Glomerular visceral epithelial cell (primary cell): ENCODE results near the gene KDM2B.

ENCODE experiments used
- DNase-seq: peaks from one replicate; pipeline ENCODE4 v3.0.0-alpha.2; 2016; ENCODE audit errors: extremely low spot score

KDM2B gene

GRCh38 chr12:121430833-121431415 lies 149.9 kb downstream of the KDM2B start:
- no peak for DNase-seq

DNA sequence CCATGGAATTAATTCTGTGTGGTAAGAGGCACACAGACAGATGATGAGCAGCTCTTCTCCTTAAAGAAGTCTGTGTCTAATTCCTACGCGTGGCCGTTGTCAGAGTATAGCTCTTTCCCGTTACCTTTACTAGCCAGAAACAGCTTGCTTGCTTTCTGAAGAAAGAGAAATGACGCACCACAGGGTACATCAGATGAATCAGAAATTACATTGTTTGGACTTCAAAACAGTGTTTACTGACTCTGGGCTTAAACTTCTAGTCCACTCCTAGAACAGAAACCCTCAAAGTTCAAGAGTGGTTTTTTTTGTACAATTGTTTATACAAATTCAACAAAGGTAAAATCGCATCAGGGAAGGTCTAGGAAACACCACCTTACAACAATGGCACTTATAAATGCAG lies 151.9 kb downstream of the KDM2B start:
- DNase-seq: no peak

- DNase-seq: peak; percentile 34
Observed at GRCh38 chr12:121427556-121428050, 153.2 kb downstream of the KDM2B start.

DNA sequence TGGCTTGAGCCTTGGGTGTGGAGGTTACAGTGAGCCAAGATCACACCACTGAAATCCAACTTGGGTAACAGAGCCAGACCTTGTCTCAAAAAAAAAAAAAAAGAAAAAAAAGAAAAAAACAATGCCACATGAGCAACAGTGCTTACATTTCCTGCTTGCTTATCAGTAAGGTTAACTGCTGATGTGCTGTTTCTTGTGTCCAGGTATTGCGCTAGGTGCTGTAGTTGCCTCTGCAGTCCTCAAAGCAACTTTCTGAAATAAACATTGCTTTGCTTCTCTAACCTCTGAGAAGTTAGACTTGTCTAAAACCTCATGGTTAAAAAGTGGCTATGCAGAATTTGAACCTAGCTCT lies 156.2 kb downstream of the KDM2B start:
- DNase-seq: no peak

DNA sequence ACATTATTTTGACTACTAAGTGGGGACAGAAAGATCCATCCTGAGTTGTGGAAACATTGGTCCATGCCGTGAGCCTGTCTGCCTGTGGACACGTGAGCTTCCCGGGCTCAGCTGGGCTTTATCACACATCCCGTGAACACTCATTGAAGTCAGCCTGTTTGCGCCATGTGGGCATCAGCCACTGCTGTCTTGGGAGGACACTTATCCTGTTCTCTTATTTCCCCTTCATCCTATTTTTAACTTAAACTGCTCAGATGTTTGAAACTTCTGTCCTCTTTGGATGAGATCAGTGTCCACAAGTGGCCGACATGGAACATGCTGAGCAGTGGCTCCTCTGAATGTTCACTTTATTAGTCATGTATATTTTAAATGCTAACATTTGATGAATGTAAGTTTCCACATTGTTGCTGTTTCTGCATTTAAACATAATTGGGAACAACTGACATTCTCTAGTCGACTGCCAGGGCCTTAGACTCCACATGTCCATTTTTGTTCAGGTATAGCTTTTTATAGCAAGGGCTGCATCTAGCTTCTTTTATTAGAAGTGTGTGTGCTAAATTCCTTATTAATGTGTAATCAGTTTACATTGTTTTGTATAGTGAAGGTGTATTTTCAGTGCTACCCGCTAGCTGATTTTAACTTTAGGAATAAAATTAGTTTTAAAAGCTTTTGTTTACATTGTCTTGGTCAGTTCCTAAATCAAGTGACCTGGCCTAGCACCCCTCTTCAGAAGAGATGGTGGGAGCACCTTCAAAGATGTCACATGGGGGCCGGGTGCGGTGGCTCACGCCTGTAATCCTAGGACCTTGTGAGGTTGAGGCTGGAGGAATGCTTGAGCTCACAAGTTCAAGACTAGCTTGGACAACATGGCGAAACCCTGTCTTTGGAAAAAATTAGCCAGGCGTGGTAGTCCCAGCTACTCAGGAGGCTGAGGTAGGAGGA lies 156.9 kb downstream of the KDM2B start:
- no peak for DNase-seq

- DNase-seq: no peak
Observed at GRCh38 chr12:121423253-121423652, 157.6 kb downstream of the KDM2B start.

- no peak for DNase-seq
Observed at GRCh38 chr12:121420109-121420508, 160.7 kb downstream of the KDM2B start.

- DNase-seq: no peak
Observed at GRCh38 chr12:121417847-121418246, 163.0 kb downstream of the KDM2B start.

DNA sequence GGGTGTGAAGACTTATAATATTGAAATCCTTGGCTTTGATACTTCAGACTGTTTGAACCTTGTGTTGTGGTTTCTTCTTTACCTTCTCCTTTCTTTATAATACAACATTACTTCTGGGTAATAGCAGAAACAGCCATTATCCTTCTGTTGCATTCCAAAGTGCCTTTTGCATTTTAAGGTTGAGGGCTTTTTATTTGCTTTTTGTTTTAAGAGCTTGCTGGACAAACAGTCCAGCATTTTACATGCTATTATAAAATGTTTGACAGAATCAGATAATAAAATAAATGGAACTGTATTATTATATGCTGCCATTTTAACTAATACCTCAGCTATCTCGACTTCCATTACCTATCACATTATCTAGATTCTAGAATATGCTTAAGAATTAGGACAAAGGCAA lies 166.9 kb downstream of the KDM2B start:
- no peak for DNase-seq

- no peak for DNase-seq
Observed at GRCh38 chr12:121405211-121405610, 175.6 kb downstream of the KDM2B start.

DNA sequence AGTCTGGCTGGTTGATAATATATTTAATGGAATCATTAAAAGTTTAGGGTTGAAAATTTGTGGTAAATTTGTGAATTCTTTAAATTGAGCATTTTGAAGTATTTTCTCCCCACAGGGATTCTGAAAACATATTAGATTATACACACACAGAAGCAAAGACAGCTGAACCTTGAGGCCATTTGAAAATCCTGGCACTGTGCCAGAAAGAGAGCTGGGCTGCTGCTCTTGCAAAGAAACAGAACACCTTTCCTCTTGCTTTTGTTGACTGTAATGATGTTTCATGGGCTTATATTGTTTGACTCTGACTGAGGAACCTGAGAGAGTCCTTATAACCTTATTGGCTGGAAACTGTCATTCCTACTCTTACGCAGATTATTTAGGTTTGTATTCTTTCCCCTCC lies 176.1 kb downstream of the KDM2B start:
- DNase-seq: no peak

DNA sequence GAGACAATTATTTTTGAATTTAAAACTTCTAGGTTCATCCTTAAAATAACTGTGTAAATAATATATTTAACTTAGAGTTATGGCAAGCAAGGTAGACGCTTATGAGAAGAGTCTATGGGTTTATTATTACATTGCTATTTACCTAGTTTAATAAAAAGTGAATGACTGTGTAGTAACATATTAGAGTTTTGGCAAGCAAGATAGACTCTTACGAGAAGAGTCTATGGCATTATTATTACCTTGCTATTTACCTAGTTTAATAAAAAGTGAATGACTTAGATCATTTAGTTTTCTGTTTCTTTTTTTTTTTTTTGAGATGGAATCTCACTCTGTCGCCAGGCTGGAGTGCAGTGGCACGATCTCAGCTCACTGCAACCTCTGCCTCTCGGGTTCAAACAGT lies 177.1 kb downstream of the KDM2B start:
- DNase-seq: no peak

DNA sequence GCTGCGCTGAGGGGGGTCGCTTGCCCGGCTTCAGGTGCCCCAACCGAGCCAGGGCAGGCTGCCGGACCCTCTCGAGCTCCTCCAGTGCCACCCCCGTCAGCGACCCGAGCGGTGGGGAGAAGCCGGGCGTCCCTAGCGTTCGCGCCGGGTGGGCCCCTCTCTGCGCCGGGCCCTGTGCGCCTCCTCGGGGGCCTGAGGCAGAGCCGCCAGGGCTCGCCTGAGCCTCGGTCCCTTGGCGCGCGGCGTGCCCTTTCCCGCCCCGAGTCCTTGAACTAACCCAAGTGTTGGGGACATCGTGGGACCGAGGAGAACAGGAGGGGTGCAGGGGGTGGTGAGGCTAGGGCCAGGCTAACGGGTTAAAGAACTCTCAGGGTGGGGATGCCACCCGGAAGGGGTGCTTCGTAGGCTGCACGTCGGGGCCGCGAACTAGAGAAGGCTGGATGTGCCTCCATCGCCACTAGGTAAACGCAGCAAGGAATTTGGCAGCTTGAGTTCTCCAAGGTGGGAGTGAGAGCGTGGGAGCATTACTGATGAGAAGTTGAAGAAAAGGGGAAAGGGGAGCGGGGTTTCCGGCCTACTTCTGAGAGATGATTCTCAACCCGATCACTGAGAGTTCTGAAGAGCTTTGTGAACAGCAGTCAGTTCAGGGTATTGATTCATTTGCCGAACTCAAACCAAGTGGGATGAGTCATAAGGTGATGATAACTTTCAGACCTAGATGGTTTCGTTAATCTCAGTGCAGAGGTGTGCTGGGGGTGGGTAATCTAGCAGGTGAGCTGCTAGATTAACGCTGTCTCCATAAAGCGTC lies 180.3 kb downstream of the KDM2B start:
- peak; percentile 36 for DNase-seq

- DNase-seq: peak; percentile 99
Observed at GRCh38 chr12:121399391-121400331, 181.2 kb downstream of the KDM2B start, which contains the start of gene RNF34. Gene RNF34 (plus strand): TSS chr12:121400118. CDS start chr12:121400213, 95 bp downstream.

DNA sequence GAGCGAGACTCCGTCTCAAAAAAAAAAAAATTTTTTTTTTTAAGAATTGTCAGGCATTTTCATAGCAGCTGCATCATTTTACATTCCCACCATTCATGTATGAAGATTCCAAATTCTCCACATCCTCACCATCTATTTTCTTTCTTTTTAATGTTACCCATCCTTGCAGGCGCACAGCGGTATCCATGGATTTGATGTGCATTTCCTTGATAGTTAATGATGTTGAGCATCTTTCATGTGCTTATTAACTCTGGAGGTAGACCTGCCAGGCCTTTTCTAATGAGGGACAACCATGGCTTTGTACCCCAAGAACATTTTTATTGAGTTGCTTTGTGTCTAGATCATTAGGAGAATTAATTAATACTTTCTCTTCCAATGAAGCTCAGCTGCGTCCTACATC lies 182.5 kb downstream of the KDM2B start:
- no peak for DNase-seq

GRCh38 chr12:121397521-121397920 lies 183.3 kb downstream of the KDM2B start:
- no peak for DNase-seq

- no peak for DNase-seq
Observed at GRCh38 chr12:121392325-121392716, 188.5 kb downstream of the KDM2B start.

DNA sequence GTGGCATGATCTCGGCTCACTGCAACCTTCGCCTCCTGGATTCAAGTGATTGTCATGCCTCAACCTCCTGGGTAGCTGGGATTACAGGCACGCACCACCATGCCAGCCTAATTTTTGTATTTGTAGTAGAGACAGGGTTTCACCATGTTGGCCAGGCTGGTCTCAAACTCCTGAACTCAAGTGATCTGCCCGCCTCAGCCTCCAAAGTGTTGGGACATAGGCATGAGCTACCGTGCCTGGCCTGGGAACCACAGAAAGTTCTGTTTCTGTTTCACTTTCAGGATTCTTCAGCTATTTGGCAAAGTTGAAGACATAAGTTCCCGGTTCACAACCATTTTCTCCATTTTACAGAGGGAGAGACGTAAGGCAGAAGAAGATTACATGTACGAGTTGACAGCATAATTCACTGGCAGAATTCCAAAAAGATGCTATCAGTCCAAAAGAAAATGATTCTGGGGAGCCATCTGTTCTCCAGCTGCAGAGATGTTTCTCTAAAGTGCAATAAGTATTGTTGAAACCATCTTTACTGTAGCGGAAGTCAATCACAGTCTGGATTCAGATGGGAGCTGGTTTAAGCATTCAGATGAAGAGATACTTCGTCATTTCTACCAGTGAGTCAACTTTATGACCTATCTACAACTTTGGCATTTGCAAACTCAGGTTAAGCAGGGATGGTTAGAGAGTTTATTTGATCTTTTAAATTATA lies 189.1 kb downstream of the KDM2B start:
- no peak for DNase-seq

- DNase-seq: no peak
Observed at GRCh38 chr12:121390856-121391255, 190.0 kb downstream of the KDM2B start.

DNA sequence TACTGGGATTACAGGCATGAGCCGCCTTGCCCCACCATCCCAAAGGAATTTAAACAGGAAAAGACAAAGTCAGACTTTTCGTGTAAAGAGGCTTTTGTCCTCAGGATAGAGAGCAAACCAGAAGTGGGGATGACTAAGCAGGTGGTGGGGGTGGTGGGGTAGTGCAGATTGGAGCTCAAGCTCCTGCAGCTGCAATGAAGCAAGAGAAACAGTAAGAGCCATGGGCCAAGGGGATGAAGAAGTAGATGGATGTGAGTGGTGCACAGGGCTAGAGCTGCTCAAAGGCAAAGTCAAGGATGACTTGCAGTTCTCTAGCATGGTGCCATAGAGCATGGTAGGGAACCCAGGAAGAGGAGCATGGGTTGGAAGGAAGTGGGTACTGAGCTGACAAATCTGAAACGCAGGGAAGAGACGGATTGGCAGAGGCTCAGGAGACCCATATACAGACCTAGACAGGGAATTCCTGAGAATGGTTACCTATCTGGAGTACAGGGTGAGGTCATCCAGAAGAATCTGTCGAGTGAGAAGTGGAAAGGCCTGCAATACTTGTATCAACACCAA lies 192.3 kb downstream of the KDM2B start:
- peak; percentile 47 for DNase-seq
